HEK293T (cell line): ENCODE data around the gene CDS2.

Experiments used
- BHLHE40 ChIP-seq: fragments of 450-650 bp; IDR thresholded peaks from 2 replicates; pipeline ENCODE4 v1.6.1; 2016; ENCODE audit warnings: mild to moderate bottlenecking, moderate library complexity, borderline replicate concordance
- FOXK2 ChIP-seq: fragments of 450-650 bp; IDR thresholded peaks from 2 replicates; pipeline ENCODE4 v1.6.1; 2016; ENCODE audit warnings: mild to moderate bottlenecking
- HDGF ChIP-seq: fragments of 450-650 bp; IDR thresholded peaks from 2 replicates; pipeline ENCODE4 v1.6.1; 2017; ENCODE audit warnings: antibody characterized with exemption, borderline replicate concordance
- NFRKB ChIP-seq: fragments of 450-650 bp; IDR thresholded peaks from 2 replicates; pipeline ENCODE4 v1.6.1; 2016; ENCODE audit warnings: mild to moderate bottlenecking, moderate library complexity
- SUZ12 ChIP-seq: fragments of 450-650 bp; IDR thresholded peaks from 2 replicates; pipeline ENCODE4 v1.6.1; 2016; ENCODE audit warnings: mild to moderate bottlenecking
- ZNF384 ChIP-seq: fragments of 450-650 bp; IDR thresholded peaks from 2 replicates; pipeline ENCODE4 v1.6.1; 2016

GRCh38 chr20:5187122-5187521 is 60.3 kb downstream of the CDS2 start:
- TF ChIP-seq FOXK2 (no peak), ZNF384 (no peak), SUZ12 (no peak), BHLHE40 (no peak), NFRKB (no peak), HDGF (no peak)
